ENCODE data around the gene BRSK2.

DNA sequence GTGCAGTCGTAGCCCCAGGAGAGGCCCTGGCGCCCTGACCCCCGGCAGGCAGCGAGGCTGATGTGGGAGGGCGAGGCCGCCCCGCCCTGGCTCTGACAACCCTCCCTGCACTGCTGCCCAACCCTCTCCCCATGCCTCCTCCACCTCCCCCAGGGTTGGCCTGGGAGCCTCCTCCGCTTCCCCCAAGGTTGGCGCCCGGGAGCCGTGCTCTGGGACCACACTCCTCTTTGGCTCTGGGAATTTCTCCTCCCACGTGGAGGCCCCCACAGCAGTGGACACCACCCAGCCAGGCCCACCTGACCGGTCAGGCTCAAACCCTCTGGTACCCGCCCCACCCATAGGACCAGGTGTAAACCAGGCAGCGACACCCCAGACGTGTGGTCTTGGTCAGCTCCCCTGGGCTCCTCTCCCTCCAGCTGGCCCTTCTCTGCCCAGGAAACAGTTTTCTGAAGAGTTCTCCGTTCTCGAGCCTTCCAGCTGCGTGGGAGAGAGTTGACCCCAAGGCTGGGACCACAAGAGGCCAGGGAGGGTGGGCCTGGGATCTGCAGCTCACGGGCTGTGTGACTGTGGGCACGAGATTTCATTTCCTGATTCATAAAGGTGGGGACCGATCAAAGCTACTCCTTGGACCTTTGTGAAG, 39.5 kb upstream of the BRSK2 start:
- TF ChIP-seq, protein P1, sequence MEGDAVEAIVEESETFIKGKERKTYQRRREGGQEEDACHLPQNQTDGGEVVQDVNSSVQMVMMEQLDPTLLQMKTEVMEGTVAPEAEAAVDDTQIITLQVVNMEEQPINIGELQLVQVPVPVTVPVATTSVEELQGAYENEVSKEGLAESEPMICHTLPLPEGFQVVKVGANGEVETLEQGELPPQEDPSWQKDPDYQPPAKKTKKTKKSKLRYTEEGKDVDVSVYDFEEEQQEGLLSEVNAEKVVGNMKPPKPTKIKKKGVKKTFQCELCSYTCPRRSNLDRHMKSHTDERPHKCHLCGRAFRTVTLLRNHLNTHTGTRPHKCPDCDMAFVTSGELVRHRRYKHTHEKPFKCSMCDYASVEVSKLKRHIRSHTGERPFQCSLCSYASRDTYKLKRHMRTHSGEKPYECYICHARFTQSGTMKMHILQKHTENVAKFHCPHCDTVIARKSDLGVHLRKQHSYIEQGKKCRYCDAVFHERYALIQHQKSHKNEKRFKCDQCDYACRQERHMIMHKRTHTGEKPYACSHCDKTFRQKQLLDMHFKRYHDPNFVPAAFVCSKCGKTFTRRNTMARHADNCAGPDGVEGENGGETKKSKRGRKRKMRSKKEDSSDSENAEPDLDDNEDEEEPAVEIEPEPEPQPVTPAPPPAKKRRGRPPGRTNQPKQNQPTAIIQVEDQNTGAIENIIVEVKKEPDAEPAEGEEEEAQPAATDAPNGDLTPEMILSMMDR (IDR thresholded peaks at IDR 0.05): no peak
- TF ChIP-seq ZFX (IDR thresholded peaks at IDR 0.05; ENCODE audit: borderline replicate concordance): no peak

Measured in 22Rv1 (cell line).